ENCODE measurements around the gene NPY2R. TPM values are rescaled to one million over a fixed set of nuclear protein-coding genes. Genes with fewer than 3 reads are reported as not detected.

NPY2R gene
- total and polyA plus RNA-seq, 12 donors = 0.01 to 0.07 TPM; not detected in 10

DNA sequence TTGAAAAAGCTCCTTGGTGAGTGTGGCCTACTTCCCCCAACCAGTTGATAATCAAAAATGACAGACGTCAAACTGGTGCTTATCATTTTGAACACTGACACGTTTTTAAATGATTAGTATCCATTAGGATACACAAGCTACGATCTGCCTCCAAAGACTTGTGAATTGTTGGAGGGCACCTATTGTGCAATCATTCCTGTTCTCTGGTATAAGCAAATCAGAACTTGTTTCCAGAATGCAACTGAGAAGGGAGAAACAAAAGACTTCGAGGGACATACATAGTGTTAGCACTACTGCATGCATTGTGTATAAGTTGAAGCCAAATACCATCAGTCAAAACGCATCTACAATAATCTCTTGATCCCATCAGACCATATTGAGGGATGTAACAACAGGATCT lies 11.6 kb downstream of the NPY2R start:
- intact Hi-C loops (cut with DNase I) = no loop called here
- no peak for DNase-seq
- TF ChIP-seq, protein P1, sequence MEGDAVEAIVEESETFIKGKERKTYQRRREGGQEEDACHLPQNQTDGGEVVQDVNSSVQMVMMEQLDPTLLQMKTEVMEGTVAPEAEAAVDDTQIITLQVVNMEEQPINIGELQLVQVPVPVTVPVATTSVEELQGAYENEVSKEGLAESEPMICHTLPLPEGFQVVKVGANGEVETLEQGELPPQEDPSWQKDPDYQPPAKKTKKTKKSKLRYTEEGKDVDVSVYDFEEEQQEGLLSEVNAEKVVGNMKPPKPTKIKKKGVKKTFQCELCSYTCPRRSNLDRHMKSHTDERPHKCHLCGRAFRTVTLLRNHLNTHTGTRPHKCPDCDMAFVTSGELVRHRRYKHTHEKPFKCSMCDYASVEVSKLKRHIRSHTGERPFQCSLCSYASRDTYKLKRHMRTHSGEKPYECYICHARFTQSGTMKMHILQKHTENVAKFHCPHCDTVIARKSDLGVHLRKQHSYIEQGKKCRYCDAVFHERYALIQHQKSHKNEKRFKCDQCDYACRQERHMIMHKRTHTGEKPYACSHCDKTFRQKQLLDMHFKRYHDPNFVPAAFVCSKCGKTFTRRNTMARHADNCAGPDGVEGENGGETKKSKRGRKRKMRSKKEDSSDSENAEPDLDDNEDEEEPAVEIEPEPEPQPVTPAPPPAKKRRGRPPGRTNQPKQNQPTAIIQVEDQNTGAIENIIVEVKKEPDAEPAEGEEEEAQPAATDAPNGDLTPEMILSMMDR (IDR thresholded peaks at IDR 0.05) = no peak
- Histone ChIP-seq H3K27me3 (no peaks in the 10 kb centered on the region), H3K4me1 (no peaks in the 10 kb centered on the region), H3K27ac (no peak overlapping the region), H3K4me3 (no peak overlapping the region), H3K36me3 (no peaks in the 10 kb centered on the region), H3K9me3 (no peaks in the 10 kb centered on the region)
- 72 to 75% methylated on average over 5 of the region's 5 CpGs for WGBS, 2 donors
- no peak for ATAC-seq

DNA sequence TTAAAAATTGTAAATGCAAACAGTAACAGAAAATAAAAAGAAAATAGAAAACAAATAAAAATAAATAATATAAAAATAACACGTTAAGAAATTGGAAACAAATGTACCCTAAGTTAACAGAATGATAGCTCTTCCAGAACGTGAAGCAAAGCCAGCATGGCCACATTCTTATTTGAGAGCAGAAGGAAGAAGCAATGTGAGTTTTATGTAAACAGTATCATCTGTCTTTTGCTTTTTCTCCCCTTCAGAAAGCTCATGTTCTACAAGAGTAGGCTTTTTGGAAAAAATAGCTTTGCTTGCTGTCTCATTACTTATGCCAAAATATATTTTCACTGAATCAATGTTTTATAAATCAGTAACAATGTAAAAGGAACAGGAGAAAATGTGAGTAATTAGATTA lies 18.7 kb downstream of the NPY2R start:
- intact Hi-C loops (cut with DNase I) = no loop called here
- DNase-seq (no peak), ATAC-seq (no peak)
- Histone ChIP-seq H3K27me3 (no peaks in the 10 kb centered on the region), H3K27ac (no peak overlapping the region), H3K36me3 (no peaks in the 10 kb centered on the region), H3K4me1 (no peaks in the 10 kb centered on the region), H3K9me3 (no peaks in the 10 kb centered on the region), H3K4me3 (no peak overlapping the region)
- TF ChIP-seq, protein P1 (IDR thresholded peaks at IDR 0.05) = no peak
- 20 to 23% methylated on average over 2 of the region's 2 CpGs for WGBS, 2 donors

DNA sequence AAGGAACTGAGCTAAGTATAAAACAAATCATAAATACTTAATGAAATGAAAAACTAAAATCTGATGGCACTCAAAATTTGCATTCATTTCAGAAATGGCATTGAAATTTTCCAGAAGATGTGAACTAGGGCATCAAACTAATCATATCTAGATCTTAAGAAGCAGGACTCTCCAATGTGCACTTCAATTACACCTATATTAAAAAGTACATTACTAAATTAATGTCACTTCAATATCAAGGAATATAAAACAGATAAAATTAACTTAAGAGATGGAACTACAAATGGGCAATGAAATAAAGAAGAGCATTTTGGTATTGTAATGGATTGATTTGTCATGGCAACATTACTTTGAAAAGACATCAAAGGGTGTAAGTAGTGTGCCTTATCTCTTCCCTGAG lies 20.3 kb downstream of the NPY2R start:
- H3K4me1 ChIP-seq = no peaks in the 10 kb centered on the region
- intact Hi-C loops (cut with DNase I) = no loop called here
- H3K4me3 ChIP-seq = no peak overlapping the region
- no peak for DNase-seq
- no peaks in the 10 kb centered on the region for H3K36me3 ChIP-seq
- H3K9me3 ChIP-seq = no peaks in the 10 kb centered on the region
- ATAC-seq = no peak
- TF ChIP-seq, protein P1 (IDR thresholded peaks at IDR 0.05) = no peak
- H3K27me3 ChIP-seq = no peaks in the 10 kb centered on the region
- no peak overlapping the region for H3K27ac ChIP-seq

DNA sequence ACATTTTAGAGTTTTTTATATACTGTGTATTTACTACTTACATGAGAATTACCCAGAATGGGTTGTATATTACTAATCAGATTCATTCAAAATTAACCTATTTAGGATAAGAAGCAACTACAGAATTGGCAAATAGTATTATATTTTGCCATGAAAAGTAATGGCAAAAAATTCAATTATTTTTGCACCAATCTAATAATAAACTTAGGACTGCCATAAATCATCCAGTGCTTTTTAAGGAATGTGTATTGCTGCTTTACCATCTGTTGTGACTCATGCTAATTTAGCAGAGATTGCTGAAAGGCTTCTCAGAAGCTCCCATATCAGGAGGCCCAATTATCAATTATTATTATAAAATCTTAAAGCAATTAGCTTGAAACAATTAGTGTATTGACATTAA lies 24.0 kb downstream of the NPY2R start:
- TF ChIP-seq, protein P1 (IDR thresholded peaks at IDR 0.05) = no peak
- DNase-seq (no peak), ATAC-seq (no peak)
- H3K4me3 ChIP-seq = no peak overlapping the region
- intact Hi-C loops (cut with DNase I) = no loop called here
- no peaks in the 10 kb centered on the region for H3K27me3 ChIP-seq
- no peaks in the 10 kb centered on the region for H3K36me3 ChIP-seq
- H3K9me3 ChIP-seq = no peaks in the 10 kb centered on the region
- no peak overlapping the region for H3K27ac ChIP-seq
- no peaks in the 10 kb centered on the region for H3K4me1 ChIP-seq

DNA sequence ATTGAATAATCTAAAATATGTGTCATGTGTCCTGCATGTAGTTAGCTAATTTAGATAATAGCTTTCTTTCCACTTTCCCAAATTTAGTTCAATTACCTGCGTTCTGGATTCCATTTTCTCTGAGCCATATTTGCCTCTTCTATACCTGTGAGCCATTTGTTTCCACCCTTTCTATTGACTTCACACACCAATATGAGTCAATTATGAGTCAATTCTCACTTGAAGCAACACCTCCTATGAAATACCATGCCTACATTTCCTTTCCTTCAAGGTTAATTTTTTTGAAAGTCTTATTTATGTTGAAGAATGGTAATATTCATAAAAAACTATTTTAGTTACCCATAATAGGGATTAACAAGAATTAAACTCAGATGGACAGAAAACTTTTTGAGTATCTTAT lies 25.8 kb downstream of the NPY2R start:
- intact Hi-C loops (cut with DNase I) = no loop called here
- DNase-seq (no peak), ATAC-seq (no peak)
- Histone ChIP-seq H3K4me3 (no peak overlapping the region), H3K27me3 (no peaks in the 10 kb centered on the region), H3K4me1 (no peaks in the 10 kb centered on the region), H3K9me3 (no peaks in the 10 kb centered on the region), H3K36me3 (no peaks in the 10 kb centered on the region), H3K27ac (no peak overlapping the region)
- TF ChIP-seq, protein P1 (IDR thresholded peaks at IDR 0.05) = no peak
- 78 to 85% methylated on average over 1 of the region's 1 CpG for WGBS, 2 donors

Data from heart right ventricle (tissue), 16 donors.